SKM-1 treated with dmso at 0.1 percent for 144 hours (cell line): ENCODE results near the gene FEM1B.
A peak's percentile ranks its signal among the peaks of the same experiment; 100 is the strongest.

Experiments used
- DNase-seq: peaks from one replicate; lab custom pipeline; 2025; ENCODE audit not compliant: unreplicated experiment; lab: John Stamatoyannopoulos, UW

The FEM1B gene

GRCh38 chr15:68284616-68285258 is 7.2 kb downstream of the FEM1B start:
- no peak for DNase-seq

GRCh38 chr15:68285259-68285980 is 7.9 kb downstream of the FEM1B start:
- peak; percentile 20 for DNase-seq

- DNase-seq: no peak
Observed at GRCh38 chr15:68286256-68286655, 8.7 kb downstream of the FEM1B start.

DNA sequence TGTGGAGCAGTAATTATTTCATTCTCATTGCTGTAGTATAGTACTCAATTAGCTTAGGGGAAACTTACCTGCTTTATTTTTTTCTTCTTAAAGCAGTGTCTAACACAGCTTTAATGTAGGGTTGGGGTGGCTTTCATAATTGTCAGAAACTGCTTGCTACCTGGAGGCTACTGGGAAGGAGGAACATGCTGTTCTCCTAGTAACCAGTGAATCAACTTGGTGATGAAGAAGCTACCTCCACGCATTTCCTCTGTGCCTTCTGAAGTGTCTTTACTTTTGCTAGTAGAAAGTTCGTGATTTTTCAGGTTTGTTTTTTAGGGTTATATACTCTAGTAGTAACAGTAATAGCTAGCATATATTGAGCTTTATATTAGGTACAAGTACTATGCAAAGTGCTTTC is 11.5 kb downstream of the FEM1B start:
- DNase-seq: no peak

DNA sequence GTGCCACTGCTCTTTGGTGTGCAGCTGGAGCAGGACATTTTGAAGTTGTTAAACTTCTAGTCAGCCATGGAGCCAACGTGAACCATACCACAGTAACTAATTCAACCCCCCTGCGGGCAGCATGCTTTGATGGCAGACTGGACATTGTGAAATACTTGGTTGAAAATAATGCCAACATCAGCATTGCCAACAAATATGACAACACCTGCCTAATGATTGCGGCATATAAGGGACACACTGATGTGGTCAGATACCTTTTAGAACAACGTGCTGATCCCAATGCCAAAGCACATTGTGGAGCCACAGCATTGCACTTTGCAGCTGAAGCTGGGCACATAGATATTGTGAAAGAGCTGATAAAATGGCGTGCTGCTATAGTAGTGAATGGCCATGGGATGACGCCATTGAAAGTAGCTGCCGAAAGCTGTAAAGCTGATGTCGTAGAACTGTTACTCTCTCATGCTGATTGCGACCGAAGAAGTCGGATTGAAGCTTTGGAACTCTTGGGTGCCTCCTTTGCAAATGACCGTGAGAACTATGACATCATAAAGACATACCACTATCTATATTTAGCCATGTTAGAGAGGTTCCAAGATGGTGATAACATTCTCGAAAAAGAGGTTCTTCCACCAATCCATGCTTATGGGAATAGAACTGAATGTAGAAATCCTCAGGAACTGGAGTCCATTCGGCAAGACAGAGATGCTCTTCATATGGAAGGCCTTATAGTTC is 12.2 kb downstream of the FEM1B start:
- no peak for DNase-seq

DNA sequence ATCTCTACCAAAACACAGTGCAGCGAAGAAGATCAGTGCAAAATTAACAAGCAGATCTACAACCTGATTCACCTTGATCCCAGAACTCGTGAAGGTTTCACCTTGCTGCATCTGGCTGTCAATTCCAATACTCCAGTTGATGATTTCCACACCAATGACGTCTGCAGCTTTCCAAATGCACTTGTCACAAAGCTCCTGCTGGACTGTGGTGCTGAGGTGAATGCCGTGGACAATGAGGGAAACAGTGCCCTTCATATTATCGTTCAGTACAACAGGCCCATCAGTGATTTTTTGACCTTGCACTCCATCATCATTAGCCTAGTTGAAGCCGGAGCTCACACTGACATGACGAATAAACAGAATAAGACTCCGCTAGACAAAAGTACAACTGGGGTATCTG is 13.2 kb downstream of the FEM1B start:
- no peak for DNase-seq

GRCh38 chr15:68292157-68292781 is 14.7 kb downstream of the FEM1B start:
- no peak for DNase-seq

DNA sequence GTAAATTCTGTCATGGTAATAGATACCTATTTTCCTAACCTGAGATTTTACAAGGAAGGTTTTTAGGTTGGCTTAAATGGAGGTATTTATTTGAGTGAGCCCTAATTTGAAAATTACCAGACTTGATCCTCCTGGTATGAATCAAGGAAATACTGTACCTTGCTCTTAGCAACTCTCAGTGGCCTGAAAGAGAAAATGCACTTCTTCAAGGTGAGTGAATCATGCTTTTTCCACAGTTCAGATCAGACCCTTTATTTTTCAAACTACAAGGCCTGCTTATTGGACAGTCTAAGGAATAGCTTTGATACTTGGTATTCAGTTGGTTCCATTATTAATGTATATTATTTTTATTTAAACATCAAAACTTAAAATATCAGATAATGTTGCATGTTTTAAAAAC is 15.4 kb downstream of the FEM1B start:
- no peak for DNase-seq

DNA sequence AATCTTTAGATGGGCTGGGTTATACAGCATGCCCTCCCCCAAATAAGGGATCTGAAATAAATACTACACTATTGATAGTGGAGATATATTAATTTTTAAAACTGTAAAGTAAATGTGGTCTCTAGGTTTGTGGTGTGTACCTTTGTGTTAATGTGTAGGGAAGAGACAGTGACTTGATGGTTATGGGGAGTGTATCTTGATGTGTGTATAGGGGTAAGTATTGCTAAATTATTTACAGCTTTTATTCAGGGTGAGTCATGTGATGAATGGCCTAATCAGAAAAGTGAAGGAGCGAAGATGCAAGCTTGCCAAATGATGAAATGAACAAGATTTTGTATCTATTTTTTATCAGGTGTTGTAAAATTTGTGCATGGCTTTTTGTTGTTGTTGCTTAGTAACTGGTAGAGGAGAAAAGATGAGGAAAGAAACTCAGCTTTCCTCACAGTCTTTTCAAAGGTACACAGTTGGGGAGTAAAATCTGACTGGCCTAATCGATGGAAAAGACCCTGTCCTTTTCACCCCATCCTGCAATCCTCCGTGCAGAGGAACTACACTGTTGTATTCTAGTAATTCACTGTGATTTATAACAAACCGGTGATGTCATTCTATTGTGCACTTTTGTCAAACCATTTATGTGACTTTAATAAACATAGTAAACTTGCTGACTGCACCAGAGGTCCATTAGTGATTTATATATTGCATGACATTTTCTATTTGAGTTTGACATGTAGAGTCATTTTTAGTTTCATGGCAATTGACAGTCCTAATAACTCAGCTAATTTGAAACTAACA is 17.7 kb downstream of the FEM1B start:
- no peak for DNase-seq

DNA sequence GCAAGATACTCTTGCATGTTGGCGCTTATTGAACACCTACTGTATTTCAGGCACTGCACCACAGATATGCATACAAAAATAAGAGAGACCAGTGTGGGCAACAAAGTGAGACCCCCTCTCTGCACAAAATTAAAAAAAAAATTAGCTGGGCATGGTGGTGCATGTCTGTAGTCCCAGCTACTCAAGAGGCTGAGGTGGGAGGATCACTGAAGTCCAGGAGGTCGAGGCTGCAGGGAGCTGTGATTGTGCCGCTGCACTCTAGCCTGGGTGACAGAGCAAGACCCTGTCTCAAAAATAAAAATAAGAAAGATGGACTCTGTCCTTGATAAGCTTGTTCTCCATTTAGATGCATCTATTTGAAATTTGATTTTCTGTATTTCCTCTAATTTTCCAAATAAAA is 20.8 kb downstream of the FEM1B start:
- no peak for DNase-seq

GRCh38 chr15:68298882-68299381 is 21.4 kb downstream of the FEM1B start:
- DNase-seq: peak; percentile 7

DNA sequence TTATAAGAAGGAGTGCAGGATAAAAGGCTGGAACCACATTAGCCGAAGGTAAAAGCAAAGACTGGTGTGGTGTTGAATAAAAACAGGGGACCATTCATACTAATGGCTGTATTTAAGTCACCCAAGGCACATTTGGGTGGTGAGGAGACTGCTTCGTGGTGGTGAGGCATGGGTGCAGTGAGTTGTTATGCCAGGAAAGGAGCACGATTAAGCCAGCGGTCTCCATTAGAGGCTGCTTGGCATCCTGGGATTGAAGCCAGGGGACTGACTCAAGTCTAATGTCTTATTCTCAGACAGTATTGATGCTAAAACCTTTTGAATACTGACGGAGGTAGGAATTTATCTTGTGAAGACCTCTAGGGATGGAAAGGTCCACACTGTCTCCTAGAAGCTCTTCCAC is 21.9 kb downstream of the FEM1B start:
- DNase-seq: no peak

DNA sequence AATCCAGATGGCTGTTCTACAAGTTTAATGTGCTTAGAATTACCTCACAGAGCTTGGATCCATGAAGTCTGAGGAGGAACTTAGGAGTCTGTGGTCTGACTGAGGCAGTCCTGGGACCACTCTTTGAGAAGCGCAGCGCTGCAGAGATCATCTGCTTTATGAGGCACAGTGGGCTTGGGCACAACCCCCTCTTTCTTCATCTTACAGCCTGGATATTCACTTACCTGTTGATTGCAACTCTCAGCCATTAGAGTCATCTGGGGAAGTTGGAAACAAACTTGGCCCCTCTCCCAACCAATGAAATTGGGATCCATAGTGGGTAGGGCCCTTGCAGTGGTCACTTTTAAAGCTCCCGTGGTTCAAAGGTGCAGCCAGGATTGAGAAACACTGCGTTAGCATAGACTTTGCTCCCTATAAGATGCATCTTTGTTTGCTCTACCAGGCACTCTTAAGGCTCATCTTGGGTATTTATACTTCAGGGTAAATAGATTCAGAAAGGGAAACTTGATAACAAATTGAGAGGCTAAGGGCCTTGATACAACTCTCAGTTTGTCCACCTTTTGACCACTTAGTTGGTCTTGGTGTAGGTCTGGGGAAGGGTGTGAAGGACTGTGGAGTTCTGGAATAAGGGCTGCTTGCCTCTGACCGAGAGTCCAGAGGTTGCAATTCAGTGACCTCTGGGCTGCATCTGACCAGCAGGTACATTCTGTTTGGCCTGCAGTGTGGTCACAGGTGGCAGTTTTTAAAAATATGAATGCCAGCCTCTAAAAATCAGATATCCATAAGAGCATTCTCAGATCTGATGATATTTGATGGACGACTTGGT is 22.8 kb downstream of the FEM1B start:
- no peak for DNase-seq

DNA sequence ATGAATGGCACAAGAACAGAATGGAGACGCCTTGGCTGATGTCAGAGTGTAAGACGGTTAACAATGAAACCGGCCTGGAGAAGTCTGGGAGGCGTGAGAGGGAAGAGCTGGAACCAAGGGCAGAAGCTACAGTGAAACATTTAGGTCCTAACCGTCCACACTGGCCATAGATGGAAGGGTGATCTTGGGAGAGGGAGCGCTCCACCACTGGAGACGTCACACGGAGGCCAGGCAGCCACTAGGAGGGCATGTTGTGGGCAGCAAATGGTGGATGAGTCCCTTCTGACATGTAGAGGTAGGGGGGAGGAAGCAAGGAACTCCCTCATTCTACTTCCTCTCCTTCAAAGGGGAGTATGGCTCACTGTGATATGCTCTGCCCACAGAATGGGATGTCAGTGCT is 23.8 kb downstream of the FEM1B start:
- peak; percentile 16 for DNase-seq

DNA sequence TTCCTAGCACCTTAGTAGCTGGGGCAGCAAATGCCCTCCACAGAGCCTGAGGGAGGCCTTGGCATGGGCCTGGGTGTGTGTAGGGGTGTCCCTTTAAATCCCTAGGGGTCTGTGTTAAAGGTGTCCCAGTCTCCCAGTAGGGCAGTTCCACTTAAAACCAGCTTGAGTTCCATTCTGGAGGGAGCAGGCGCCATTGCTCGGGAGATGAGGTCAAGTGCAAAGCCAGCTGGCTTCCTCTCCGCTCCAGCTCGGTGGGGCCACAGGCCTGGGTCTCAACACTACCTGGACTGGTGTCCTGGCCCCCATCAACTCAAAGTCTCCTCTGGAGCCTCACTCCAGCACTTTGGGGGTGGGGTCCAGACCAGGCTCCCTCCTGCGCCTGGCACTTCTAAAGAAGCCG is 25.2 kb downstream of the FEM1B start:
- no peak for DNase-seq

DNA sequence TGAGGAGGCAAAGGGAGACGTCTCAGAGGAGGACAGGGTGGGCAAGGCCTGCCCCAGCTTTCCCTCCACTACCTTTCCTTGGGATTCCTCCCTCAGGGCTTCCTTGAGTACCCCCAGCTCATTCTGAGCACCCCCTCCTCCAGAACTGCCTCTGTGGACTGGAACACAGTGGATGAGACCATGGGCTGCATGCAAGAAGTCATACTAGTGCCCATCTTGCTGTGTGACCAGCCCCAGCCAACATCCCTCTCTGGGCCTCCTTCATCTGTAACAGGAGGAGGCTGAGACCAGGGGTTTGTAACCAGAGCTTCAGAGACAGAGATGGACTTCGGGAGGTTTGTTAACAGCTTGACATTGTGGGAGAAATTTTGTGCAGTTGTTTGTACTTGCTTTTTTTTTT is 25.6 kb downstream of the FEM1B start:
- DNase-seq: no peak

GRCh38 chr15:68303560-68304436 is 26.3 kb downstream of the FEM1B start:
- DNase-seq: no peak

GRCh38 chr15:68304589-68305337 is 27.2 kb downstream of the FEM1B start:
- DNase-seq: no peak
